HepG2 (cell line): ENCODE measurements around the gene KRABD2.

Source experiments
- ATF4 ChIP-seq, 2 experiments: fragments of 450-650 bp in 1 of 2; sonication (generic) in 1 of 2; formaldehyde crosslinking; IDR thresholded peaks; 2 replicates each; pipeline versions ENCODE4 v1.5.0 to v1.8.0; 2020 to 2022; ENCODE audit warnings: mild to moderate bottlenecking in 1 of 2, missing genetic modification reagents in 1 of 2
- CCAR2 ChIP-seq: fragments of 200-400 bp; formaldehyde crosslinking; optimal IDR thresholded peaks from 2 replicates; pipeline ENCODE3; 2018; ENCODE audit warnings: low read depth, mild to moderate bottlenecking, low read length, moderate library complexity
- DNMT1 ChIP-seq: sonication (generic); formaldehyde crosslinking; IDR thresholded peaks from 2 replicates; pipeline ENCODE4 v1.5.1; 2020; ENCODE audit warnings: mild to moderate bottlenecking, missing genetic modification reagents
- GATAD2A ChIP-seq: IDR thresholded peaks from 2 replicates; pipeline ENCODE4 v1.6.1; 2016
- KLF11 ChIP-seq: IDR thresholded peaks from 2 replicates; pipeline ENCODE4 v1.6.1; 2016; ENCODE audit warnings: missing compliant biosample characterization
- MXD4 ChIP-seq: IDR thresholded peaks from 2 replicates; pipeline ENCODE4 v1.6.1; 2016; ENCODE audit warnings: mild to moderate bottlenecking, missing biosample characterization, missing genetic modification reagents
- PAF1 ChIP-seq: IDR thresholded peaks from 2 replicates; pipeline ENCODE4 v1.6.1; 2016; ENCODE audit warnings: missing genetic modification reagents, missing compliant biosample characterization
- PCBP2 ChIP-seq: fragments of 200-400 bp; formaldehyde crosslinking; optimal IDR thresholded peaks from 2 replicates; pipeline ENCODE3; 2018; ENCODE audit warnings: low read length, low read depth; ENCODE audit not compliant: poor library complexity, severe bottlenecking
- REPIN1 ChIP-seq: sonication (generic); formaldehyde crosslinking; IDR thresholded peaks from 2 replicates; pipeline ENCODE4 v1.8.0; 2022; ENCODE audit warnings: missing genetic modification reagents, low read depth, mild to moderate bottlenecking, borderline replicate concordance
- SRSF1 ChIP-seq: fragments of 200-400 bp; formaldehyde crosslinking; optimal IDR thresholded peaks from 2 replicates; pipeline ENCODE3; 2017; ENCODE audit warnings: mild to moderate bottlenecking, low read depth, low read length, moderate library complexity
- STAT5B ChIP-seq: sonication (generic); formaldehyde crosslinking; IDR thresholded peaks from 2 replicates; pipeline ENCODE4 v1.4.0; 2020; ENCODE audit warnings: missing genetic modification reagents
- TOE1 ChIP-seq: sonication (generic); formaldehyde crosslinking; IDR thresholded peaks from 2 replicates; pipeline ENCODE4 v1.4.0; 2020; ENCODE audit warnings: mild to moderate bottlenecking, missing genetic modification reagents
- ZBTB10 ChIP-seq: sonication (generic); formaldehyde crosslinking; IDR thresholded peaks from 2 replicates; pipeline ENCODE4 v1.4.0; 2020; ENCODE audit warnings: missing genetic modification reagents, borderline replicate concordance
- ZBTB14 ChIP-seq: sonication (generic); formaldehyde crosslinking; IDR thresholded peaks from 2 replicates; pipeline ENCODE4 v1.4.0; 2020; ENCODE audit warnings: missing genetic modification reagents
- ZMYM3 ChIP-seq: sonication (generic); formaldehyde crosslinking; IDR thresholded peaks from 2 replicates; pipeline ENCODE4 v1.5.1; 2020; ENCODE audit warnings: mild to moderate bottlenecking, missing genetic modification reagents
- ZNF24 ChIP-seq: fragments of 450-650 bp; IDR thresholded peaks from 2 replicates; pipeline ENCODE4 v1.6.1; 2017; ENCODE audit warnings: antibody characterized with exemption, mild to moderate bottlenecking
- ZNF282 ChIP-seq: fragments of 450-650 bp; IDR thresholded peaks from 2 replicates; pipeline ENCODE4 v1.6.1; 2018; ENCODE audit not compliant: partially characterized antibody
- ZNF292 ChIP-seq: sonication (generic); formaldehyde crosslinking; IDR thresholded peaks from 2 replicates; pipeline ENCODE4 v1.8.1; 2022; ENCODE audit warnings: mild to moderate bottlenecking, low read depth, missing genetic modification reagents, borderline replicate concordance
- ZNF431 ChIP-seq: sonication (generic); formaldehyde crosslinking; IDR thresholded peaks from 2 replicates; pipeline ENCODE4 v1.9.0; 2022; ENCODE audit warnings: missing genetic modification reagents, low read depth, mild to moderate bottlenecking, borderline replicate concordance
- ZNF547 ChIP-seq: sonication (generic); formaldehyde crosslinking; IDR thresholded peaks from 2 replicates; pipeline ENCODE4 v1.5.1; 2020; ENCODE audit warnings: mild to moderate bottlenecking, missing genetic modification reagents
- ZNF724P ChIP-seq: sonication (generic); formaldehyde crosslinking; IDR thresholded peaks from 2 replicates; pipeline ENCODE4 v1.8.0; 2022; ENCODE audit warnings: missing genetic modification reagents, borderline replicate concordance
- ZNF740 ChIP-seq: sonication (generic); formaldehyde crosslinking; IDR thresholded peaks from 2 replicates; pipeline ENCODE4 v1.4.0; 2020; ENCODE audit warnings: missing genetic modification reagents
- ZNF800 ChIP-seq: sonication (generic); formaldehyde crosslinking; IDR thresholded peaks from 2 replicates; pipeline ENCODE4 v1.4.0; 2020; ENCODE audit warnings: missing genetic modification reagents

Gene KRABD2

GRCh38 chr17:8376271-8377067, at the start of gene KRABD2 (continued):
- TF ChIP-seq ATF4 (CRISPR knock-in tag; IDR thresholded peaks at IDR 0.05) = peak in 1 of 2 experiments; percentile 50; a peak in 2 of 4 replicates
- TF ChIP-seq GATAD2A (CRISPR knock-in tag) = peak; percentile 71
- no peak for TF ChIP-seq CCAR2
- TF ChIP-seq ZNF292 = peak; percentile 67; the same call in 1 of the 2 replicates
- TF ChIP-seq ZNF282 = no peak
- no peak for TF ChIP-seq ZNF724P (CRISPR knock-in tag)
- TF ChIP-seq DNMT1 (CRISPR knock-in tag) = no peak
- TF ChIP-seq REPIN1 = peak; percentile 88; the same call in 1 of the 2 replicates
- TF ChIP-seq ZNF740 (CRISPR knock-in tag) = 0 out of 2 replicates have a peak, but pooled peaks have one; percentile 69
- TF ChIP-seq PAF1 = peak; percentile 89
- TF ChIP-seq SRSF1 = peak; percentile 49
- peak; percentile 66; the same call in 1 of the 2 replicates for TF ChIP-seq ZNF800
- TF ChIP-seq TOE1 (CRISPR knock-in tag) = no peak
- TF ChIP-seq ZNF431 (CRISPR knock-in tag) = no peak
- TF ChIP-seq ZNF24 = no peak
- TF ChIP-seq ZMYM3 (CRISPR knock-in tag) = peak; percentile 14; the same call in 1 of the 2 replicates
- peak; percentile 67; the same call in 1 of the 2 replicates for TF ChIP-seq MXD4 (CRISPR knock-in tag)
- 0 out of 2 replicates have a peak, but pooled peaks have one; percentile 26 for TF ChIP-seq ZNF547 (CRISPR knock-in tag)
- TF ChIP-seq ZBTB10 (CRISPR knock-in tag) = peak; percentile 68; the same call in 1 of the 2 replicates
- peak; percentile 74; the same call in 1 of the 2 replicates for TF ChIP-seq KLF11 (CRISPR knock-in tag)
- no peak for TF ChIP-seq PCBP2
- 0 out of 2 replicates have a peak, but pooled peaks have one; percentile 31 for TF ChIP-seq ZBTB14 (CRISPR knock-in tag)
- TF ChIP-seq STAT5B (CRISPR knock-in tag) = 0 out of 2 replicates have a peak, but pooled peaks have one; percentile 53
